Fibroblast of pulmonary artery (primary cell): Measurements from ENCODE around the gene MTRF1.
"Not testable (repeated sequence)": the region's sequence is repeated elsewhere in the genome, so short reads cannot be mapped to it uniquely, and the experiment has no call there.

Experiments used
- DNase-seq: peaks from one replicate; pipeline ENCODE4 v3.0.0-alpha.2; 2010; ENCODE audit warnings: low read depth
- H3K4me3 ChIP-seq: replicated peaks from 2 replicates; pipeline ENCODE4 v1.5.1; 2011; ENCODE audit warnings: low read depth, mild to moderate bottlenecking, control low read depth, low read length, moderate library complexity
- TF ChIP-seq, protein P1 (sequence below): IDR thresholded peaks from 2 replicates; pipeline ENCODE4 v1.5.1; 2011; ENCODE audit warnings: mild to moderate bottlenecking, control low read depth, low read length, inconsistent platforms; ENCODE audit errors: missing control alignments

Gene MTRF1

GRCh38 chr13:41294914-41295313 lies 31.5 kb upstream of the MTRF1 start:
- no peak for DNase-seq
- H3K4me3 ChIP-seq: no peak overlapping the region
- TF ChIP-seq, protein P1, sequence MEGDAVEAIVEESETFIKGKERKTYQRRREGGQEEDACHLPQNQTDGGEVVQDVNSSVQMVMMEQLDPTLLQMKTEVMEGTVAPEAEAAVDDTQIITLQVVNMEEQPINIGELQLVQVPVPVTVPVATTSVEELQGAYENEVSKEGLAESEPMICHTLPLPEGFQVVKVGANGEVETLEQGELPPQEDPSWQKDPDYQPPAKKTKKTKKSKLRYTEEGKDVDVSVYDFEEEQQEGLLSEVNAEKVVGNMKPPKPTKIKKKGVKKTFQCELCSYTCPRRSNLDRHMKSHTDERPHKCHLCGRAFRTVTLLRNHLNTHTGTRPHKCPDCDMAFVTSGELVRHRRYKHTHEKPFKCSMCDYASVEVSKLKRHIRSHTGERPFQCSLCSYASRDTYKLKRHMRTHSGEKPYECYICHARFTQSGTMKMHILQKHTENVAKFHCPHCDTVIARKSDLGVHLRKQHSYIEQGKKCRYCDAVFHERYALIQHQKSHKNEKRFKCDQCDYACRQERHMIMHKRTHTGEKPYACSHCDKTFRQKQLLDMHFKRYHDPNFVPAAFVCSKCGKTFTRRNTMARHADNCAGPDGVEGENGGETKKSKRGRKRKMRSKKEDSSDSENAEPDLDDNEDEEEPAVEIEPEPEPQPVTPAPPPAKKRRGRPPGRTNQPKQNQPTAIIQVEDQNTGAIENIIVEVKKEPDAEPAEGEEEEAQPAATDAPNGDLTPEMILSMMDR: no peak

GRCh38 chr13:41293272-41293671 lies 29.9 kb upstream of the MTRF1 start:
- H3K4me3 ChIP-seq: no peak overlapping the region
- no peak for DNase-seq
- TF ChIP-seq, protein P1: no peak

DNA sequence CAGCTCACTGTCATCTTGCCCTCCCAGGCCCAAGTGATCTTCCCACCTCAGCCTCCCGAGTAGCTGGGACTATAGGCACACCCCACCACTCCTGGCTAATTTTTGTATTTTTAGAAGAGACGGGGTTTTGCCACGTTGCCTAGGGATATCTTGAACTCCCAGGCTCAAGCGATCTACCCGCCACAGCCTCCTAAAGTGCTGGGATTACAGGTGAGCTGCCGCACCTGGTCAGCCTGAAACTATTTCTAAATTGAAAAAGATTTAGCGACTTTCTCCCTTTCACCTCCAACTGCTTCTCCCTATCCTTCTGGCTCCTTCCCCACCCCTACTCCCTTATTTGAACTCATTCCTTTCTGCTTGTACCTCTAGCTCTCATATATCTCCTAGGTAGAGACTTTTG lies 27.9 kb upstream of the MTRF1 start:
- DNase-seq: no peak
- H3K4me3 ChIP-seq: no peak overlapping the region
- TF ChIP-seq, protein P1: no peak

DNA sequence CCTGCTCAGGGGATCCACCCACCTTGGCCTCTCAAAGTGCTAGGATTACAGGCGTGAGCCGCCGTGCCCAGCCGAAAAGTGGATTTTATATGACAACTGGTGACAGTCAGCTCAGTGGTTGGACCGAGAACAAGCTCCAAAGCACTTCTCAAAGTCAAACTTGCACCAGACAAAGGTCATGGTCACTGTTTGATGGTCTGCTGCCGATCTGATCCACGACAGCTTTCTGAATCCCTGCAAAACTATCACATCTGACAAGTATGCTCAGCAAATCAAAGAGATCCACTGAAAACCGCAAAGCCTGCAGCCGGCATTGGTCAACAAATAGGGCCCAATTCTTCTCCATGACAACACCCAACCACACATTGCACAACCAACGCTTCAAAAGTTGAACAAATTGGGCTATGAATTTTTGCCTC lies 26.1 kb upstream of the MTRF1 start:
- no peak for DNase-seq
- TF ChIP-seq, protein P1: no peak

GRCh38 chr13:41286370-41286769 lies 23.0 kb upstream of the MTRF1 start:
- no peak overlapping the region for H3K4me3 ChIP-seq
- DNase-seq: no peak
- TF ChIP-seq, protein P1: no peak

More for the DNA sequence above, 26.1 kb upstream of the MTRF1 start:
- H3K4me3 ChIP-seq: no peak overlapping the region

DNA sequence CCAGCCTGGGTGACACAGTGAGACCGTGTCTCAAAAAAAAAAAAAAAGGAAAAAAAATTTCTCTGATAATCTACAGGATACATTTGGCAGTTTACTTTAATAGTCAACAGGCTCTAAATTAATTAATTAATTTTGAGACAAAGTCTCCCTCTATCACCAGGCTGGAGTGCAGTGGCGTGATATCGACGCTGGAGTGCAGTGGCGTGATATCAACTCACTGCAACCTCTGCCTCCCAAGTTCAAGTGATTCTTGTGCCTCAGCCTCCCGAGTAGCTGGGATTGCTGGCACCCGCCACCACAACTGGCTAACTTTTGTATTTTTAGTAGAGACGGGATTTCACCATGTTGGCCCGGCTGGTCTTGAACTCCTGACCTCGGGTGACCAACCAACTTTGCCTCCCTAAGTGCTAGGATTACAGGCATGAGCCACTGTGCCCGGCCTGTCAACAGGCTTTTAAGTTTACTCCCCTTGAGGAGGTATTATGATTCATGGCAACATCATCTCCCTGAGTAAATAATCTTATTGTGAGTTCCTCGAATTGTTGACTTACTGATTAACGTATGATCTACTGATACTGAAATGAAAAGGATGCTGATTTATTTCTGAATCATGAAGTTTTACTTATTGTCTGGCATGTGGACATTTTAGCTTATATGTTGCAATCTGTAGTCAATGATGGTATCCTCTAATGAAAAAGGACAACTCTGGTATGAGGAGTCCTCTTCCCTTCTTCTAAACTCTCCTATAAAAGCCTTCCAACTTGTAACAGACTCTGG lies 21.3 kb upstream of the MTRF1 start:
- TF ChIP-seq, protein P1: no peak
- no peak overlapping the region for H3K4me3 ChIP-seq
- DNase-seq: peak; percentile 88

DNA sequence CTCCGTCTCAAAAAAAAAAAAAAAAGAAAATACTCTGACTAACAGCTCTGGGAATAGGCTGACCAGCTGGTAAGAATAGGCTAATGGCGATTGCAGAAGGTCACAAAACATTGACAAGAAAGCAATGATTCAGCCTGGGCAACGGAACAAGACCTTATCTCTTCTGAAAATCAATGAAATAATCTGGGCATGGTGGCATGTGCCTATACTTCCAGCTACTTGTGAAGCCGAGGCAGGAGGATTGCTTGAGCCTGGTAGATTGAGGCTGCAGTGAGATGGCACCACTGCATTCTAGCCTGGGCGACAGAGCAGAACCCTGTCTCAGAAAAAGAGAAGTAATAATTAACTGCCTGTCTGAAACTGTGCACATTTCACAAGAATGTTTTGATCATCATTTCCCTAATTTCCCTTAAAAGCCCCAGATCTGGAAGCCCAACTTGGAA lies 18.8 kb upstream of the MTRF1 start:
- TF ChIP-seq, protein P1: no peak
- DNase-seq: no peak
- no peak overlapping the region for H3K4me3 ChIP-seq

GRCh38 chr13:41279156-41279555 lies 15.8 kb upstream of the MTRF1 start:
- H3K4me3 ChIP-seq, DNase-seq: not testable (repeated sequence)
